PC-3 (cell line): Measurements from ENCODE around the gene EPHB1.

Source experiments
- EZH2 ChIP-seq: fragments of 300-600 bp; sonication (generic); IDR thresholded peaks from one replicate; pipeline ENCODE4 v1.6.1; 2017; ENCODE audit warnings: antibody characterized with exemption, mild to moderate bottlenecking, low read length; ENCODE audit not compliant: unreplicated experiment
- EZH2phosphoT487 ChIP-seq: fragments of 300-600 bp; sonication (generic); IDR thresholded peaks from 2 replicates; pipeline ENCODE4 v1.6.1; 2018; ENCODE audit warnings: mild to moderate bottlenecking, antibody characterized with exemption, low read length, borderline replicate concordance
- TF ChIP-seq, protein P1 (sequence below): fragments of 300-600 bp; sonication (generic); conservative IDR thresholded peaks from 2 replicates; pipeline ENCODE4 v1.5.1; 2017; ENCODE audit warnings: antibody characterized with exemption, low read depth, mild to moderate bottlenecking, low read length

DNA sequence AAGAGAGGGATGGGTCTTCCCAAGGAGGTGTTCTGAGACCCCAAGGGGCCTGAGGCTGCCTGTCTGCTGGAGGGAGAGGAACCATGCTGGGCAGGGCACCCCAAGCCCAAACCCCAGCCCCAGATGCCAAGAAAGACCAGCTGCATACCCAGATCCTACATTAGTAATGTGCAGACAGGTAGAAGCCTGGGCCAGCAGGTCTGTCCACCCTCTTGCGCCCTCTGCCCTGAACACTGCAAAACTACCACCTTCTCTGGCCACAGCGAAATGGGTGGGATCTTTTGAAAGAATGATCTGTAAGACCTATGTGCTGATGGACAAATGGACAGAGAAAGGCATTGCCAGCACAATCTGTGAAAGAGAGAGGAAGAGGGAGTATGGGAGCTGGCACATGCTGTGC is 283.2 kb downstream of the EPHB1 start:
- TF ChIP-seq EZH2 (no peak), EZH2phosphoT487 (no peak)
- TF ChIP-seq, protein P1, sequence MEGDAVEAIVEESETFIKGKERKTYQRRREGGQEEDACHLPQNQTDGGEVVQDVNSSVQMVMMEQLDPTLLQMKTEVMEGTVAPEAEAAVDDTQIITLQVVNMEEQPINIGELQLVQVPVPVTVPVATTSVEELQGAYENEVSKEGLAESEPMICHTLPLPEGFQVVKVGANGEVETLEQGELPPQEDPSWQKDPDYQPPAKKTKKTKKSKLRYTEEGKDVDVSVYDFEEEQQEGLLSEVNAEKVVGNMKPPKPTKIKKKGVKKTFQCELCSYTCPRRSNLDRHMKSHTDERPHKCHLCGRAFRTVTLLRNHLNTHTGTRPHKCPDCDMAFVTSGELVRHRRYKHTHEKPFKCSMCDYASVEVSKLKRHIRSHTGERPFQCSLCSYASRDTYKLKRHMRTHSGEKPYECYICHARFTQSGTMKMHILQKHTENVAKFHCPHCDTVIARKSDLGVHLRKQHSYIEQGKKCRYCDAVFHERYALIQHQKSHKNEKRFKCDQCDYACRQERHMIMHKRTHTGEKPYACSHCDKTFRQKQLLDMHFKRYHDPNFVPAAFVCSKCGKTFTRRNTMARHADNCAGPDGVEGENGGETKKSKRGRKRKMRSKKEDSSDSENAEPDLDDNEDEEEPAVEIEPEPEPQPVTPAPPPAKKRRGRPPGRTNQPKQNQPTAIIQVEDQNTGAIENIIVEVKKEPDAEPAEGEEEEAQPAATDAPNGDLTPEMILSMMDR: no peak
